Upper lobe of right lung (tissue), 1 donor: Measurements from ENCODE around the gene ATP6V0A4. TPM values are rescaled to one million over a fixed set of nuclear protein-coding genes. Genes with fewer than 3 reads are reported as not detected.
"Not testable (repeated sequence)": the region's sequence is repeated elsewhere in the genome, so short reads cannot be mapped to it uniquely, and the experiment has no call there.

Source experiments
- ATAC-seq: fragments of 200-7000 bp; cut with Tn5 transposase; one replicate; pipeline ENCODE4 v1.9.1; 2020; ENCODE audit warnings: mild to moderate bottlenecking, moderate library complexity
- DNase-seq: peaks from one replicate; pipeline ENCODE4 v3.0.0-alpha.2; 2020
- H3K27ac ChIP-seq: fragments of 200-600 bp; one replicate; pipeline ENCODE4 v1.8.0; 2022
- H3K27me3 ChIP-seq: fragments of 200-600 bp; one replicate; pipeline ENCODE4 v1.8.0; 2022; ENCODE audit warnings: mild to moderate bottlenecking
- H3K36me3 ChIP-seq: fragments of 200-600 bp; one replicate; pipeline ENCODE4 v1.8.0; 2022
- H3K4me1 ChIP-seq: fragments of 200-600 bp; one replicate; pipeline ENCODE4 v1.8.0; 2022
- H3K4me3 ChIP-seq: fragments of 200-600 bp; one replicate; pipeline ENCODE4 v1.8.0; 2022; ENCODE audit warnings: mild to moderate bottlenecking
- H3K9me3 ChIP-seq: fragments of 200-600 bp; one replicate; pipeline ENCODE4 v1.8.0; 2022
- CTCF ChIP-seq: fragments of 200-600 bp; IDR thresholded peaks from one replicate; pipeline ENCODE4 v1.8.0; 2022; ENCODE audit warnings: antibody characterized with exemption
- intact Hi-C: fragments of 100-400 bp; cut with DNase I; formaldehyde crosslinking; loops from one replicate; pipeline ENCODE4 v1.11.0; 2022
- total RNA-seq: library from RNA; stranded (reverse); fragmentation: NEBNext Ultra II Directional; extraction: Animal tissue kit (Norgen Biotek cat#: 25700); gene quantifications from one replicate; pipeline ENCODE4 v1.2.1, GENCODE V29; 2021
- donor health status: DM: no; HTN: yes; CAD: no; lungs with severe emphysema.

The ATP6V0A4 gene
- total RNA-seq, 1 donor from 2014 or later, result 2.4 TPM

- Histone ChIP-seq H3K36me3 (no peaks in the 10 kb centered on the region), H3K9me3 (no peaks in the 10 kb centered on the region), H3K27ac (no peak overlapping the region), H3K27me3 (no peaks in the 10 kb centered on the region), H3K4me1 (no peaks in the 10 kb centered on the region), H3K4me3 (no peak overlapping the region)
- intact Hi-C loops, result no loop called here
- ATAC-seq (no peak), DNase-seq (no peak)
- TF ChIP-seq CTCF, result no peak
Measured at GRCh38 chr7:138690495-138690894, 107.5 kb downstream of the ATP6V0A4 start.

GRCh38 chr7:138688037-138688436 is 110.0 kb downstream of the ATP6V0A4 start:
- H3K27me3 ChIP-seq, intact Hi-C loops, H3K27ac ChIP-seq, H3K4me1 ChIP-seq, H3K9me3 ChIP-seq, ATAC-seq, DNase-seq, H3K36me3 ChIP-seq, H3K4me3 ChIP-seq: not testable (repeated sequence)

- Histone ChIP-seq H3K36me3 (no peaks in the 10 kb centered on the region), H3K4me3 (no peak overlapping the region), H3K27me3 (no peaks in the 10 kb centered on the region), H3K4me1 (no peaks in the 10 kb centered on the region), H3K27ac (no peak overlapping the region), H3K9me3 (no peaks in the 10 kb centered on the region)
- DNase-seq, result no peak
- ATAC-seq, result no peak
- intact Hi-C loops, result no loop called here
- TF ChIP-seq CTCF, result no peak
Measured at GRCh38 chr7:138684340-138684739, 113.7 kb downstream of the ATP6V0A4 start.

DNA sequence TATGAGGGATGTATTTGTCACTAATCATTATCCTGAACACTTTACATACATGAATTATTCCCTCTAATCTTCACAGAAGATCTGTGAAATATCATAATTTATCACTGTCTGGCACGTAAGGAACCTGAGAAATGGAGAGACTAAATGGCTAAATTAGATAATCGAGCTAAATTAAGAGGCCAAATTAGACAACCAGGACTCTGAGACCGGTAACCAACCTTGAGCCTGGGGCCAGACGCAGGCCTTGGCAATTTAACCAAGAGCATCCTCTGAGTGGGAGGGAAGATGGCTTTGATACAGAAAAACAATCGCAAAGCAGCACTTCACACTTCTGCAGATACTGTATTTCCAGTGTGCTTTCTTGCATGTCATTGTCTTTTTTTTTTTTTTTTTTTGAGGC is 118.2 kb downstream of the ATP6V0A4 start:
- ATAC-seq, result no peak
- no peak overlapping the region for H3K4me3 ChIP-seq
- H3K36me3 ChIP-seq, result no peaks in the 10 kb centered on the region
- intact Hi-C loops, result no loop called here
- H3K27ac ChIP-seq, result no peak overlapping the region
- H3K27me3 ChIP-seq, result no peaks in the 10 kb centered on the region
- H3K4me1 ChIP-seq, result no peaks in the 10 kb centered on the region
- TF ChIP-seq CTCF, result no peak
- DNase-seq, result no peak
- no peaks in the 10 kb centered on the region for H3K9me3 ChIP-seq

DNA sequence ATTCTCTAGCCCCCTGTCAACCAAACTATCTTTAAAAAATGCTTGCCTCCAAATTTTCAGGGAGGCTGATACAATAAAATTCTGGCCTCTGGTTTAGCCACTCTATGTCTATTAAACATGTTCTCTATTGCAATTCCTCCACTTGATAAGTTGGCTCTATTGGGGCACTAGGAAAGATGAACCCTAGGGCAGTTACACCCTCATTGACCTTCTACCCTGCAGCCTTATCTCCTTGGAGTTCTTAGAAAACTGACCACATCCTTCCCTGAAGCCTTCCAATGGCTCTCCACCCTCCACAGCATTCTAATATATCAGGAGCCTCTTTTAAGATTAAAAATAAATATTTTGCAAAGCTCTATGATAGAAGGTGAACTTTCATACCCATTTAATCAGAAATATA is 127.4 kb downstream of the ATP6V0A4 start:
- DNase-seq, result no peak
- ATAC-seq, result no peak

DNA sequence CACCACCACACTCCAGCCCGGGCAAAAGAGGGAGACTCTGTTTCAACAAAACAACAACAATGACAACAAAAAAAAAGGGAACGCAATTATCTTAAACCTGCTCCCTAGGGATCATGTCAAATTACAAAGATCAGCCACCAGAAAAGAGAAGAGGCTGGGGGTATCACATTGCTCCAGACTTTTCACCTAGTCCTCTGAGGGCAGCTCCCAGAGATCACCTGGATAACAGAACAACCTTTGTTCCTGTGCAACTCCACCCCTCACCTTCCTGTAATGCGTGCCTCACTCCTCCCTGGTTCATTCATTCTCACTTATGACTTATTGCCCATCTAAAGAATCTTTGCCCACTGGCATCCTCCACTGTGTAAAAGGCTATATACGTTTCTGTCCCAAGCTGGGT is 128.6 kb downstream of the ATP6V0A4 start:
- intact Hi-C loops, result no loop called here
- TF ChIP-seq CTCF, result no peak
- no peak for DNase-seq
- Histone ChIP-seq H3K27me3 (no peaks in the 10 kb centered on the region), H3K4me1 (no peaks in the 10 kb centered on the region), H3K27ac (no peak overlapping the region), H3K4me3 (no peak overlapping the region), H3K36me3 (no peaks in the 10 kb centered on the region), H3K9me3 (no peaks in the 10 kb centered on the region)
- ATAC-seq, result no peak

More for the DNA sequence above, 127.4 kb downstream of the ATP6V0A4 start:
- no peaks in the 10 kb centered on the region for H3K27me3 ChIP-seq
- no peaks in the 10 kb centered on the region for H3K4me1 ChIP-seq
- H3K36me3 ChIP-seq, result no peaks in the 10 kb centered on the region
- no peak overlapping the region for H3K27ac ChIP-seq
- intact Hi-C loops, result no loop called here
- H3K9me3 ChIP-seq, result no peaks in the 10 kb centered on the region
- no peak for TF ChIP-seq CTCF
- no peak overlapping the region for H3K4me3 ChIP-seq
